ENCODE data around the gene HIVEP3.
"Not testable (repeated sequence)": the region's sequence is repeated elsewhere in the genome, so short reads cannot be mapped to it uniquely, and the experiment has no call there.

The HIVEP3 gene

DNA sequence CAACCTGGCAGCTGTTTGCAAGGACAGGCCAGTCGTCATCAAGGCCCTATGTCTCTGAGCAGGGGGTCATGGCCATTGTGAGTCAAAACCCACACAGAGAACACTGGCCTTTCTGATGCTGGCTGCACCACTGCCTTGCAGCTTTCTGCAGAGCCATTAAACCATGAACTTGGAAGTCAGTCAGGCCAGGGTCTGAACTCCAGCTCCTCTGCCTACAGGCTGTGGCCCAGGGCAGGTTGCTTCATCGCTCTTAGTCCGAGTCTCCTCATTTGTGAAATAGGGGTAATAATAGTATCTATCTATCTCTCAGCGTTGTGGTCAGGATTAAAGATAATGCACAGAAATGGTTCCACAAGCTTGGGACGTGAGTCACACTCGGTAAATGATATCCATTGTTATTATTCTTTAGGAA lies 35.8 kb upstream of the HIVEP3 start:
- no peaks in the 10 kb centered on the region for H3K36me3 ChIP-seq (ENCODE audit: insufficient read depth, low read length)
- no peak overlapping the region for H3K9ac ChIP-seq (ENCODE audit: low read depth, low read length, poor library complexity, severe bottlenecking)
- TF ChIP-seq EZH2phosphoT487 (IDR thresholded peaks at IDR 0.05; ENCODE audit: borderline replicate concordance): no peak
- TF ChIP-seq, protein P1, sequence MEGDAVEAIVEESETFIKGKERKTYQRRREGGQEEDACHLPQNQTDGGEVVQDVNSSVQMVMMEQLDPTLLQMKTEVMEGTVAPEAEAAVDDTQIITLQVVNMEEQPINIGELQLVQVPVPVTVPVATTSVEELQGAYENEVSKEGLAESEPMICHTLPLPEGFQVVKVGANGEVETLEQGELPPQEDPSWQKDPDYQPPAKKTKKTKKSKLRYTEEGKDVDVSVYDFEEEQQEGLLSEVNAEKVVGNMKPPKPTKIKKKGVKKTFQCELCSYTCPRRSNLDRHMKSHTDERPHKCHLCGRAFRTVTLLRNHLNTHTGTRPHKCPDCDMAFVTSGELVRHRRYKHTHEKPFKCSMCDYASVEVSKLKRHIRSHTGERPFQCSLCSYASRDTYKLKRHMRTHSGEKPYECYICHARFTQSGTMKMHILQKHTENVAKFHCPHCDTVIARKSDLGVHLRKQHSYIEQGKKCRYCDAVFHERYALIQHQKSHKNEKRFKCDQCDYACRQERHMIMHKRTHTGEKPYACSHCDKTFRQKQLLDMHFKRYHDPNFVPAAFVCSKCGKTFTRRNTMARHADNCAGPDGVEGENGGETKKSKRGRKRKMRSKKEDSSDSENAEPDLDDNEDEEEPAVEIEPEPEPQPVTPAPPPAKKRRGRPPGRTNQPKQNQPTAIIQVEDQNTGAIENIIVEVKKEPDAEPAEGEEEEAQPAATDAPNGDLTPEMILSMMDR (conservative IDR thresholded peaks at IDR 0.05; ENCODE audit: low read length): no peak
- no peaks in the 10 kb centered on the region for H3K9me2 ChIP-seq (replicated peaks; ENCODE audit: low read depth, low read length)
- H3K27me3 ChIP-seq (ENCODE audit: insufficient read depth, low read length, poor library complexity, severe bottlenecking): no peaks in the 10 kb centered on the region
- no peaks in the 10 kb centered on the region for H4K20me1 ChIP-seq (ENCODE audit: insufficient read depth, low read length, poor library complexity, severe bottlenecking)
- H3F3A ChIP-seq (ENCODE audit: low read depth): no peaks in the 10 kb centered on the region
- H3K9me3 ChIP-seq (ENCODE audit: insufficient read depth, low read depth, low read length): no peaks in the 10 kb centered on the region
- no peaks in the 10 kb centered on the region for H3K79me2 ChIP-seq (ENCODE audit: insufficient read depth, low read length)
- no peak overlapping the region for H3K4me3 ChIP-seq (ENCODE audit: low read length, poor library complexity, severe bottlenecking)
- H3K4me2 ChIP-seq (ENCODE audit: low read depth, low read length, poor library complexity, severe bottlenecking): no peak overlapping the region
- H3K4me1 ChIP-seq (ENCODE audit: insufficient read depth, low read length, poor library complexity, severe bottlenecking): peaks cover 14% of the 10 kb centered on the region
- no peak overlapping the region for H2AFZ ChIP-seq (ENCODE audit: low read length)

DNA sequence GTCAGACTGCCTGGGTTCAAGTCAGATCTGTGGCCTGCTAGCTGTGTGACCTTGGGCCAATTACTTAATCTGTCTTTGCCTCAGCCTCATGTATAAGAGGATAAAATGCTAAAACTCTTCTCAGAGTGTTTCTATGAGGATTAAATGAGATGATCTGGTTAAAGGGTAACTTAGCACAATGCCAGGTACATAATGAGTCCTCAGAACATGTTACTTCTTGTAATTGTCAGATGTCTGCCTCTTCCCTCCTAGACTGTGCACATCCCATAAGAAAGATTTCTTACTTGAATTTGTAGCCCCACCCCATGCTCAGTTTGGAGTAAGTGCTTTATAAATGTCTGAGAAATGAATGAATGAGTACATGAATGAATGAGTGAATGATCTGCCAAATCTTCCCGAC lies 34.6 kb upstream of the HIVEP3 start:
- H3F3A ChIP-seq (ENCODE audit: low read depth): no peaks in the 10 kb centered on the region
- H3K4me1 ChIP-seq (ENCODE audit: insufficient read depth, low read length, poor library complexity, severe bottlenecking): peaks cover 14% of the 10 kb centered on the region
- TF ChIP-seq, protein P1 (conservative IDR thresholded peaks at IDR 0.05; ENCODE audit: low read length): no peak
- TF ChIP-seq EZH2phosphoT487 (IDR thresholded peaks at IDR 0.05; ENCODE audit: borderline replicate concordance): no peak
- peaks cover 2% of the 10 kb centered on the region; the same call in 1 of the 2 replicates for H3K9me3 ChIP-seq (ENCODE audit: insufficient read depth, low read depth, low read length)
- no peaks in the 10 kb centered on the region for H3K79me2 ChIP-seq (ENCODE audit: insufficient read depth, low read length)
- no peak overlapping the region for H2AFZ ChIP-seq (ENCODE audit: low read length)
- H3K36me3 ChIP-seq (ENCODE audit: insufficient read depth, low read length): no peaks in the 10 kb centered on the region
- H4K20me1 ChIP-seq (ENCODE audit: insufficient read depth, low read length, poor library complexity, severe bottlenecking): no peaks in the 10 kb centered on the region
- H3K27me3 ChIP-seq (ENCODE audit: insufficient read depth, low read length, poor library complexity, severe bottlenecking): no peaks in the 10 kb centered on the region
- no peak overlapping the region for H3K4me2 ChIP-seq (ENCODE audit: low read depth, low read length, poor library complexity, severe bottlenecking)
- no peaks in the 10 kb centered on the region for H3K9me2 ChIP-seq (replicated peaks; ENCODE audit: low read depth, low read length)
- no peak overlapping the region for H3K4me3 ChIP-seq (ENCODE audit: low read length, poor library complexity, severe bottlenecking)
- H3K9ac ChIP-seq (ENCODE audit: low read depth, low read length, poor library complexity, severe bottlenecking): no peak overlapping the region

- Histone ChIP-seq H3K9me2 (replicated peaks; ENCODE audit: low read depth, low read length) (no peaks in the 10 kb centered on the region), H3K4me3 (ENCODE audit: low read length, poor library complexity, severe bottlenecking) (no peak overlapping the region), H3F3A (ENCODE audit: low read depth) (no peaks in the 10 kb centered on the region), H3K9me3 (ENCODE audit: insufficient read depth, low read depth, low read length) (peaks cover 2% of the 10 kb centered on the region; the same call in 1 of the 2 replicates), H3K4me2 (ENCODE audit: low read depth, low read length, poor library complexity, severe bottlenecking) (no peak overlapping the region), H3K36me3 (ENCODE audit: insufficient read depth, low read length) (no peaks in the 10 kb centered on the region), H2AFZ (ENCODE audit: low read length) (no peak overlapping the region), H3K79me2 (ENCODE audit: insufficient read depth, low read length) (no peaks in the 10 kb centered on the region), H4K20me1 (ENCODE audit: insufficient read depth, low read length, poor library complexity, severe bottlenecking) (no peaks in the 10 kb centered on the region), H3K9ac (ENCODE audit: low read depth, low read length, poor library complexity, severe bottlenecking) (no peak overlapping the region), H3K27me3 (ENCODE audit: insufficient read depth, low read length, poor library complexity, severe bottlenecking) (no peaks in the 10 kb centered on the region), H3K4me1 (ENCODE audit: insufficient read depth, low read length, poor library complexity, severe bottlenecking) (peaks cover 14% of the 10 kb centered on the region)
- TF ChIP-seq, protein P1 (conservative IDR thresholded peaks at IDR 0.05; ENCODE audit: low read length): no peak
- TF ChIP-seq EZH2phosphoT487 (IDR thresholded peaks at IDR 0.05; ENCODE audit: borderline replicate concordance): no peak
These were observed 33.5 kb upstream of the HIVEP3 start for GRCh38 chr1:41952208-41952607.

GRCh38 chr1:41951492-41951891 lies 32.8 kb upstream of the HIVEP3 start:
- H3K27me3 ChIP-seq (ENCODE audit: insufficient read depth, low read length, poor library complexity, severe bottlenecking); H3F3A ChIP-seq (ENCODE audit: low read depth); H3K9me3 ChIP-seq (ENCODE audit: insufficient read depth, low read depth, low read length); H3K79me2 ChIP-seq (ENCODE audit: insufficient read depth, low read length); H4K20me1 ChIP-seq (ENCODE audit: insufficient read depth, low read length, poor library complexity, severe bottlenecking); H2AFZ ChIP-seq (ENCODE audit: low read length); H3K36me3 ChIP-seq (ENCODE audit: insufficient read depth, low read length); H3K4me2 ChIP-seq (ENCODE audit: low read depth, low read length, poor library complexity, severe bottlenecking); H3K4me3 ChIP-seq (ENCODE audit: low read length, poor library complexity, severe bottlenecking); H3K9me2 ChIP-seq (replicated peaks; ENCODE audit: low read depth, low read length); H3K9ac ChIP-seq (ENCODE audit: low read depth, low read length, poor library complexity, severe bottlenecking): not testable (repeated sequence)
- peaks cover 14% of the 10 kb centered on the region for H3K4me1 ChIP-seq (ENCODE audit: insufficient read depth, low read length, poor library complexity, severe bottlenecking)

Data from Loucy (cell line).